ENCODE data around the gene NEK1. TPM values are rescaled to one million over a fixed set of nuclear protein-coding genes. Genes with fewer than 3 reads are reported as not detected.

Gene NEK1
- total and polyA plus RNA-seq, 8 donors: 13.2 to 30.9 (median 26.9) TPM

DNA sequence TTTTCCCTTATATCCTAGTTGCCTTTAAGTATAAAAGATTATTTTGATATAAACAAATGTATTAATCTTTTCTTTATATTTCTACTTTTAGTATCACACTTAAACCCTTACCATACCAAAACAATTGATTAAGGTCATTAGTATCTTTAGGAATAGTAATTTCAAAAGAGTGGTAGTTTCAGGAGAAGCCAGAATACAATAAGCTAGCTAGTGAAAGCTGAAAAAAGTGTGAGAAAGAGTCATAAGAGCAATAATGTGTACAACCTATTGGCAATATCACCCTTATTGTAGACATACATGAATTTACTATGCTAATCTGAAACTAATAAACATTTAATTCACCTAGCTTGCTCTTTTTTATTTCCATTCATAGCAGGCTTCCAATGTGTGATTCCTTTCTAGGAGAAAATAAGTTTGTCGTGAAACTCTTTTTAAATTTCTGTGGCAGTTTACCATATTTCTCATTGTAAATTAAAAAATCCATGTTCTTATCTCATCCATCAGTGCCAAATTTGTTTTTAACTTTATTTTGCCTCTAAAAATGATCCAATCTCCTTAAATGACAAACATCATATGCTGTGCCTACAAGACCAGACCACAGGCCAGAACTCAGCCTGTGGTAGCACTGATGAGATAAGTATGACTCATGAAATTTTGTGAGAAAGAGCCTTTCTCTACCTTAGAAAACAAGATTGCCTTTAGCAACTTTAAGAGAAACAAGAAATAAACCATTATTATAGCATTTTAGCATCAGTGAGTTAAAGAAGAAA, 8.1 kb downstream of the NEK1 start:
- Histone ChIP-seq H3K4me3 (no peak overlapping the region), H3K27ac (no peak overlapping the region), H3K4me1 (no peaks in the 10 kb centered on the region), H3K9me3 (no peaks in the 10 kb centered on the region), H3K36me3 (peaks cover 0 to 11% of the 10 kb centered on the region in 2 donors), H3K27me3 (no peaks in the 10 kb centered on the region)
- DNase-seq (no peak), ATAC-seq (peak; percentile 57)
- intact Hi-C loops (cut with DNase I): no loop called here
- TF ChIP-seq, protein P1, sequence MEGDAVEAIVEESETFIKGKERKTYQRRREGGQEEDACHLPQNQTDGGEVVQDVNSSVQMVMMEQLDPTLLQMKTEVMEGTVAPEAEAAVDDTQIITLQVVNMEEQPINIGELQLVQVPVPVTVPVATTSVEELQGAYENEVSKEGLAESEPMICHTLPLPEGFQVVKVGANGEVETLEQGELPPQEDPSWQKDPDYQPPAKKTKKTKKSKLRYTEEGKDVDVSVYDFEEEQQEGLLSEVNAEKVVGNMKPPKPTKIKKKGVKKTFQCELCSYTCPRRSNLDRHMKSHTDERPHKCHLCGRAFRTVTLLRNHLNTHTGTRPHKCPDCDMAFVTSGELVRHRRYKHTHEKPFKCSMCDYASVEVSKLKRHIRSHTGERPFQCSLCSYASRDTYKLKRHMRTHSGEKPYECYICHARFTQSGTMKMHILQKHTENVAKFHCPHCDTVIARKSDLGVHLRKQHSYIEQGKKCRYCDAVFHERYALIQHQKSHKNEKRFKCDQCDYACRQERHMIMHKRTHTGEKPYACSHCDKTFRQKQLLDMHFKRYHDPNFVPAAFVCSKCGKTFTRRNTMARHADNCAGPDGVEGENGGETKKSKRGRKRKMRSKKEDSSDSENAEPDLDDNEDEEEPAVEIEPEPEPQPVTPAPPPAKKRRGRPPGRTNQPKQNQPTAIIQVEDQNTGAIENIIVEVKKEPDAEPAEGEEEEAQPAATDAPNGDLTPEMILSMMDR (IDR thresholded peaks at IDR 0.05): no peak

DNA sequence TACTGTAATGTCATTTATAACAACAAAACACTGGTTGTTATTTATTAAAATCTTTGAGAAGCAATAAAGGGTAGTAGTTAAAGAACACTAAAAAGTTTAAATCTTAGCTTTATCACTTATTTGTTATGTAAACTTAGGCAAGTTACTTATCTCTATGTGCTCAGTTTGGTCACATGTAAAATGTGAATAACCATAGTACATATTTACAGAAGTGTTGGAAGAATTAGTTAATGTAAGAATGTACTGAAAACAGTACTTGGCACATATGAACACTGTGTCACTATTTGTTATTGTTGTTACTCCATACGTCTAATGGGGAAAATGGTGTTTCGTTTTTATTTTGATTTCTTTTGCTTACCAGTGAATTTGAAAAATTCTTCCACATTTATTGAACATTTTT, 9.1 kb downstream of the NEK1 start:
- Histone ChIP-seq H3K9me3 (no peaks in the 10 kb centered on the region), H3K4me1 (no peaks in the 10 kb centered on the region), H3K27me3 (no peaks in the 10 kb centered on the region), H3K27ac (no peak overlapping the region), H3K36me3 (peaks cover 0 to 13% of the 10 kb centered on the region in 2 donors), H3K4me3 (no peak overlapping the region)
- ATAC-seq: no peak
- DNase-seq: no peak
- TF ChIP-seq, protein P1 (IDR thresholded peaks at IDR 0.05): no peak
- intact Hi-C loops (cut with DNase I): no loop called here

DNA sequence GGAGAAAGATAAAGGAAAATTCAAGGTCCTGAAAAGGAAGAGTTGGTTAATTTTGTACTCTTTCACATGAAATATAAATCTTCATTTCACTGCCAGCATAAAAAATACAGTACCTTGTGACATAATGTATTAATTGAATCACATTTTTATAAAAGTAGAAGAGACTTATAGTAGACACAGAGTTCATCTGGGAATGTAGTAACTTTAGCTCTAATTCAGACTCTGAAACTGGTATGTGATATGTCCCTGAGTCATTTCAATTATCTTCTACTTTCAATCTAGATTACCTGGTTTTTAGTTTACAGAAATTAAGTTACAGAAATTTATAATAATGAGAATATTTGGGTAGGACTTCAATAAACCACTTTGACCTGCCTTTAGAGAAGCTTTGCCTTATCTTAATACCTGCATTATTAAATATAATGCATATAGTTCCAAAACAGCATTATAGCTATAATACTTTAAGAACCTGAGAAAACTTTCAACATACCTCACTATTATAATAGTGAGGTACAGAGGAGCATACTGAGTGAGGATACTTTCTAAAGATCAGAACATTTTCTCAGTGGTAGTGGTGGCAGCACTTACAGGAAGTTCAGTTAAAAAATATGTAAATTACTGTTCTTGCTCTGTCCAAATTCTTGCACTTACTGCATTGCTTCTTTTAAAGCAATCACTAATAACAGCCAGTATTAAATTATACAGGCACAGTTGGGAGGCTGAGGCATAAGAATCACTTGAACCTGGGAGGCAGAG, 11.2 kb downstream of the NEK1 start:
- Histone ChIP-seq H3K9me3 (no peaks in the 10 kb centered on the region), H3K27me3 (no peaks in the 10 kb centered on the region), H3K4me3 (no peak overlapping the region), H3K27ac (no peak overlapping the region), H3K36me3 (peaks cover 0 to 25% of the 10 kb centered on the region in 2 donors), H3K4me1 (no peaks in the 10 kb centered on the region)
- intact Hi-C loops (cut with DNase I): no loop called here
- TF ChIP-seq, protein P1 (IDR thresholded peaks at IDR 0.05): no peak
- DNase-seq (no peak), ATAC-seq (no peak)

DNA sequence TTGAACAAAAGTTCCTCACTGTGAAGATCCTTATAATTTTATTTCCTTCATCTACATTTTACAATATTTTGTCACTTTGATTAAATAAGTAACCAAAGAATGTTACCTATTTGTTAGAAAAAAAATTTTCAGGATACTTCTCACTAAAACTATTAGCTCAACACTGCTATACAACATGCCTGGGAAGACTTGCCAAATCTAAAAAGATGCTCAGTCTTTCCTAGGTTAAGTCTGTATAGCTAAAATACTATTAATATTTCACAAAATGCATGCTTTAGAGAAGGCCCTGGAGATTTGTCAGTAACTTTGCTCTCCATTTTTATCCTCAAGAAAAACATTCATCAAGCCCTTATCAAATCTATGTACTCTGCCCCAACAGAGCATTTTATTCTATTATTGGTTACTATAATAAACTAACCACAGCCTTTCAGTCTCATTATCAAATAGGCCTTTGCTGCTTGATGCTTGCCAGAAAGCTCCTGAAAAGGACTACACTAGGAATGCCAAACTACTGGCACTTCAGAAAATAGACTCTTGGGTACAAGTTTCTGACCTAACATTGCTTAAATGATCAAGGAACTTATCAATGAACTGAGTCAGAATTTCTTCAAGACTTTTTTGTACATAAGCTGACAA, 17.7 kb downstream of the NEK1 start:
- H3K27me3 ChIP-seq: no peaks in the 10 kb centered on the region
- DNase-seq (no peak), ATAC-seq (no peak)
- H3K4me3 ChIP-seq: no peak overlapping the region
- intact Hi-C loops (cut with DNase I): no loop called here
- H3K36me3 ChIP-seq: peaks cover 0 to 29% of the 10 kb centered on the region in 2 donors
- H3K9me3 ChIP-seq: no peaks in the 10 kb centered on the region
- H3K27ac ChIP-seq: no peak overlapping the region
- TF ChIP-seq, protein P1 (IDR thresholded peaks at IDR 0.05): no peak
- no peaks in the 10 kb centered on the region for H3K4me1 ChIP-seq

Measured in left lung (tissue), 10 donors.